PFSK-1 (cell line): Measurements from ENCODE around the gene LGALS9.

Source experiments
- FOXP2 ChIP-seq: optimal IDR thresholded peaks from 2 replicates; pipeline ENCODE3; 2011; ENCODE audit warnings: borderline replicate concordance, control low read depth, inconsistent platforms; ENCODE audit not compliant: insufficient read depth; ENCODE audit errors: extremely low read length, extremely low read depth
- POLR2AphosphoS5 ChIP-seq: IDR thresholded peaks from 2 replicates; pipeline ENCODE4 v1.6.1; 2012; ENCODE audit warnings: low read depth, mild to moderate bottlenecking, control low read depth, low read length, moderate library complexity
- SIN3A ChIP-seq: IDR thresholded peaks from 2 replicates; pipeline ENCODE4 v1.6.1; 2012; ENCODE audit warnings: mild to moderate bottlenecking, low read length, moderate library complexity, borderline replicate concordance; ENCODE audit not compliant: insufficient read depth
- TAF1 ChIP-seq: IDR thresholded peaks from 2 replicates; pipeline ENCODE4 v1.6.1; 2012; ENCODE audit warnings: low read length, control low read depth, borderline replicate concordance; ENCODE audit not compliant: insufficient read depth
- TF ChIP-seq, protein P1 (sequence below), 2 experiments: IDR thresholded peaks; 2 replicates each; pipeline versions ENCODE4 v1.6.1 to v1.8.0; 2011 to 2012; ENCODE audit warnings: low read depth in 2 of 2, low read length in 2 of 2, control low read depth in 1 of 2, inconsistent platforms in 1 of 2, mild to moderate bottlenecking in 1 of 2, moderate library complexity in 1 of 2; ENCODE audit not compliant: insufficient read depth in 1 of 2

DNA sequence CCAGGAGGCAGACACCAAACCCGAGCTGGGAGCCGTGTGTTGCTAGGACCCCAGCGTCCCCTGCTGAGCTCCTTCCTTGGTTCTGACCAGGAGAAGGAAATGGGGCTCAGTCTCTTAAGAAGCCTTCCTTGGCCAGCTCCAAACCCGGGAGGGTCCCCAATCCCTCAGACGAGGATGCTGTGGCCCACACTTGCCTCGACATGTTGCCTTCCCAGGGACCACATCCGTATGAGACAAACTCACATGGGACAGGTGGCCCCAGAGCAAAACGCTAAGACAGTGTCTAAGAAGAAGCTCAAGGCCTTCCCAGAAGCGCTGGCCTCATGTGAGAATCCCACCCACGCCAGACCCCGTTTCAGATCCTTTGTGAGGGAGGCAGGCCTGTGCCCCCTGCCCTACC lies 19.8 kb downstream of the LGALS9 start:
- no peak for TF ChIP-seq POLR2AphosphoS5
- no peak for TF ChIP-seq TAF1
- TF ChIP-seq, protein P1, sequence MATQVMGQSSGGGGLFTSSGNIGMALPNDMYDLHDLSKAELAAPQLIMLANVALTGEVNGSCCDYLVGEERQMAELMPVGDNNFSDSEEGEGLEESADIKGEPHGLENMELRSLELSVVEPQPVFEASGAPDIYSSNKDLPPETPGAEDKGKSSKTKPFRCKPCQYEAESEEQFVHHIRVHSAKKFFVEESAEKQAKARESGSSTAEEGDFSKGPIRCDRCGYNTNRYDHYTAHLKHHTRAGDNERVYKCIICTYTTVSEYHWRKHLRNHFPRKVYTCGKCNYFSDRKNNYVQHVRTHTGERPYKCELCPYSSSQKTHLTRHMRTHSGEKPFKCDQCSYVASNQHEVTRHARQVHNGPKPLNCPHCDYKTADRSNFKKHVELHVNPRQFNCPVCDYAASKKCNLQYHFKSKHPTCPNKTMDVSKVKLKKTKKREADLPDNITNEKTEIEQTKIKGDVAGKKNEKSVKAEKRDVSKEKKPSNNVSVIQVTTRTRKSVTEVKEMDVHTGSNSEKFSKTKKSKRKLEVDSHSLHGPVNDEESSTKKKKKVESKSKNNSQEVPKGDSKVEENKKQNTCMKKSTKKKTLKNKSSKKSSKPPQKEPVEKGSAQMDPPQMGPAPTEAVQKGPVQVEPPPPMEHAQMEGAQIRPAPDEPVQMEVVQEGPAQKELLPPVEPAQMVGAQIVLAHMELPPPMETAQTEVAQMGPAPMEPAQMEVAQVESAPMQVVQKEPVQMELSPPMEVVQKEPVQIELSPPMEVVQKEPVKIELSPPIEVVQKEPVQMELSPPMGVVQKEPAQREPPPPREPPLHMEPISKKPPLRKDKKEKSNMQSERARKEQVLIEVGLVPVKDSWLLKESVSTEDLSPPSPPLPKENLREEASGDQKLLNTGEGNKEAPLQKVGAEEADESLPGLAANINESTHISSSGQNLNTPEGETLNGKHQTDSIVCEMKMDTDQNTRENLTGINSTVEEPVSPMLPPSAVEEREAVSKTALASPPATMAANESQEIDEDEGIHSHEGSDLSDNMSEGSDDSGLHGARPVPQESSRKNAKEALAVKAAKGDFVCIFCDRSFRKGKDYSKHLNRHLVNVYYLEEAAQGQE (IDR thresholded peaks at IDR 0.05; ENCODE audit: insufficient read depth in 1 of 2, low read depth in 2 of 2, low read length in 2 of 2), result no peak
- TF ChIP-seq SIN3A, result no peak
- TF ChIP-seq FOXP2, result no peak
